ENCODE results near the gene CSK.

The CSK gene

DNA sequence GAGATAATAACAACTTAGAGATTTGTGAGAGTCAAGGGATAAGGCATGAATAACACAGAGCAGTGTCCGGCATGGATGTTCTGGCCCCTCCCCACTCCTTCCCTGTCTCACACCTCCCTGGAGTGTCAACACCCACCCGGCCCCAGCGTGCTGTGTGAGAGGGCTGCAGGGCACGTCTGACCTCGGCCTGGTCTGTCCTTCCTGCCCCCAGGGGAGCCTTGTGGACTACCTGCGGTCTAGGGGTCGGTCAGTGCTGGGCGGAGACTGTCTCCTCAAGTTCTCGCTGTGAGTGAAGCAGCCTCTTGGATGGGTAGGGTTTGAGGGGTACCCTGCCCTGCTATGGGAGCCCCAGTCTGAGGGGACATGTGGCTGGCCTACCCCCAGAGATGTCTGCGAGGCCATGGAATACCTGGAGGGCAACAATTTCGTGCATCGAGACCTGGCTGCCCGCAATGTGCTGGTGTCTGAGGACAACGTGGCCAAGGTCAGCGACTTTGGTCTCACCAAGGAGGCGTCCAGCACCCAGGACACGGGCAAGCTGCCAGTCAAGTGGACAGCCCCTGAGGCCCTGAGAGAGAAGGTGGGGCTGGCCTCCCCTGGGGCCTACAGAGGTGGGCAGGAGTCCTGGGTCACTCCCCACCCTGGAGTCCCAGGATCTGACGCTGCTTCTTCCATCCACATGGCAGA, 19.6 kb downstream of the CSK start:
- H3K36me3 ChIP-seq (ENCODE audit: control insufficient read depth, insufficient read depth, low read length) = no peaks in the 10 kb centered on the region

DNA sequence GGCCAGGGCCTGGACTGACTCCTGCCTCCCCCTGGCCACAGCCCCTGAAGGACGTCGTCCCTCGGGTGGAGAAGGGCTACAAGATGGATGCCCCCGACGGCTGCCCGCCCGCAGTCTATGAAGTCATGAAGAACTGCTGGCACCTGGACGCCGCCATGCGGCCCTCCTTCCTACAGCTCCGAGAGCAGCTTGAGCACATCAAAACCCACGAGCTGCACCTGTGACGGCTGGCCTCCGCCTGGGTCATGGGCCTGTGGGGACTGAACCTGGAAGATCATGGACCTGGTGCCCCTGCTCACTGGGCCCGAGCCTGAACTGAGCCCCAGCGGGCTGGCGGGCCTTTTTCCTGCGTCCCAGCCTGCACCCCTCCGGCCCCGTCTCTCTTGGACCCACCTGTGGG, 20.4 kb downstream of the CSK start:
- Histone ChIP-seq H3K27me3 (ENCODE audit: control insufficient read depth, insufficient read depth, low read length) (no peaks in the 10 kb centered on the region), H3K4me2 (ENCODE audit: low read length) (no peak overlapping the region), H3K79me2 (no peaks in the 10 kb centered on the region), H3K9me3 (ENCODE audit: control insufficient read depth, low read length) (no peaks in the 10 kb centered on the region), H2AFZ (no peak overlapping the region), H3K4me1 (no peaks in the 10 kb centered on the region), H3K9ac (no peak overlapping the region), H3K4me3 (ENCODE audit: low read depth, low read length) (no peak overlapping the region), H3K27ac (no peak overlapping the region), H3K36me3 (ENCODE audit: control insufficient read depth, insufficient read depth, low read length) (no peaks in the 10 kb centered on the region)
- TF ChIP-seq, protein P1, sequence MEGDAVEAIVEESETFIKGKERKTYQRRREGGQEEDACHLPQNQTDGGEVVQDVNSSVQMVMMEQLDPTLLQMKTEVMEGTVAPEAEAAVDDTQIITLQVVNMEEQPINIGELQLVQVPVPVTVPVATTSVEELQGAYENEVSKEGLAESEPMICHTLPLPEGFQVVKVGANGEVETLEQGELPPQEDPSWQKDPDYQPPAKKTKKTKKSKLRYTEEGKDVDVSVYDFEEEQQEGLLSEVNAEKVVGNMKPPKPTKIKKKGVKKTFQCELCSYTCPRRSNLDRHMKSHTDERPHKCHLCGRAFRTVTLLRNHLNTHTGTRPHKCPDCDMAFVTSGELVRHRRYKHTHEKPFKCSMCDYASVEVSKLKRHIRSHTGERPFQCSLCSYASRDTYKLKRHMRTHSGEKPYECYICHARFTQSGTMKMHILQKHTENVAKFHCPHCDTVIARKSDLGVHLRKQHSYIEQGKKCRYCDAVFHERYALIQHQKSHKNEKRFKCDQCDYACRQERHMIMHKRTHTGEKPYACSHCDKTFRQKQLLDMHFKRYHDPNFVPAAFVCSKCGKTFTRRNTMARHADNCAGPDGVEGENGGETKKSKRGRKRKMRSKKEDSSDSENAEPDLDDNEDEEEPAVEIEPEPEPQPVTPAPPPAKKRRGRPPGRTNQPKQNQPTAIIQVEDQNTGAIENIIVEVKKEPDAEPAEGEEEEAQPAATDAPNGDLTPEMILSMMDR (IDR thresholded peaks at IDR 0.05) = no peak

More for the DNA sequence above, 19.6 kb downstream of the CSK start:
- H2AFZ ChIP-seq = no peak overlapping the region
- H3K27ac ChIP-seq = no peak overlapping the region
- TF ChIP-seq, protein P1 (IDR thresholded peaks at IDR 0.05) = no peak
- no peaks in the 10 kb centered on the region for H3K79me2 ChIP-seq
- H3K9ac ChIP-seq = no peak overlapping the region
- H3K4me1 ChIP-seq = no peaks in the 10 kb centered on the region
- H3K27me3 ChIP-seq (ENCODE audit: control insufficient read depth, insufficient read depth, low read length) = no peaks in the 10 kb centered on the region
- no peaks in the 10 kb centered on the region for H3K9me3 ChIP-seq (ENCODE audit: control insufficient read depth, low read length)
- H3K4me2 ChIP-seq (ENCODE audit: low read length) = no peak overlapping the region
- no peak overlapping the region for H3K4me3 ChIP-seq (ENCODE audit: low read depth, low read length)

DNA sequence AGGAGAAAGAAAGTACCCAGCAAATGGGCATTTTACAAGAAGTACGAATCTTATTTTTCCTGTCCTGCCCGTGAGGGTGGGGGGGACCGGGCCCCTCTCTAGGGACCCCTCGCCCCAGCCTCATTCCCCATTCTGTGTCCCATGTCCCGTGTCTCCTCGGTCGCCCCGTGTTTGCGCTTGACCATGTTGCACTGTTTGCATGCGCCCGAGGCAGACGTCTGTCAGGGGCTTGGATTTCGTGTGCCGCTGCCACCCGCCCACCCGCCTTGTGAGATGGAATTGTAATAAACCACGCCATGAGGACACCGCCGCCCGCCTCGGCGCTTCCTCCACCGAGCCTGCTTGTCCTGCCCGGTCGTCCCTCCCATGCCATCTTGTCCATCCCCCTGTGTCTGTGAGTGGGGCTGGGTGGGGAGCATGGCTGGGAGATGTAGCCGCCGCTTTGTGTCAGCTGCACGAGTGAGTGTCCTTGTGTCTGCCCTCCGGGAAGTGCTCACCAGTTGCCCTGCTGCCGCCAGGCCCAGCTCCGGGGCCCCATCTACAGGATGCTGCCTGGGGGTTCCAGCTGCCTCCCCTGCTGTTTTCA, 21.1 kb downstream of the CSK start:
- Histone ChIP-seq H3K4me2 (ENCODE audit: low read length) (no peak overlapping the region), H3K36me3 (ENCODE audit: control insufficient read depth, insufficient read depth, low read length) (no peaks in the 10 kb centered on the region), H3K27me3 (ENCODE audit: control insufficient read depth, insufficient read depth, low read length) (no peaks in the 10 kb centered on the region), H3K9me3 (ENCODE audit: control insufficient read depth, low read length) (no peaks in the 10 kb centered on the region), H3K79me2 (no peaks in the 10 kb centered on the region), H3K4me1 (no peaks in the 10 kb centered on the region), H3K9ac (no peak overlapping the region), H2AFZ (no peak overlapping the region), H3K27ac (no peak overlapping the region), H3K4me3 (ENCODE audit: low read depth, low read length) (no peak overlapping the region)
- TF ChIP-seq, protein P1 (IDR thresholded peaks at IDR 0.05) = no peak

DNA sequence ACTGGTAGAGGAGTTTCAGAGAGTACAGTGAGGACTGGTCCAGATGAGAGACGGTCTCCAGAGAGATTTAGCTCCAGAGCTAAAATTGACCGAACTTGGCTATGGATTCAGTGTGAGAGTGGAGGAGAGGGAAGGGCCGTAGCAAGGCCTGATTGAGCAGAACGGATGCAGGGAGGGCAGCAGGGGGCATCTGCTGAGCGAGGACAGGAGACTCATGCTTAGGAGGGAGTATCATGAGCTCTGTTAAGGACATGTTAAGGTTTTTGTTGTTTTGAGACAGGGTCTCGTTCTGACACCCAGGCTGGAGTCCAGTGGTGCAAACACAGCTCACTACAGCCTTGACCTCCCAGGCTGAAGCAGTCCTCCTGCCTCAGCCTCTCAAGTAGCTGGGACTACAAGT, 23.1 kb downstream of the CSK start:
- no peaks in the 10 kb centered on the region for H3K27me3 ChIP-seq (ENCODE audit: control insufficient read depth, insufficient read depth, low read length)
- H3K9me3 ChIP-seq (ENCODE audit: control insufficient read depth, low read length) = no peaks in the 10 kb centered on the region

More for the DNA sequence above, 23.1 kb downstream of the CSK start:
- H3K27ac ChIP-seq = no peak overlapping the region
- no peaks in the 10 kb centered on the region for H3K36me3 ChIP-seq (ENCODE audit: control insufficient read depth, insufficient read depth, low read length)
- no peak overlapping the region for H2AFZ ChIP-seq
- no peak overlapping the region for H3K4me3 ChIP-seq (ENCODE audit: low read depth, low read length)
- H3K4me1 ChIP-seq = no peaks in the 10 kb centered on the region
- TF ChIP-seq, protein P1 (IDR thresholded peaks at IDR 0.05) = no peak
- no peak overlapping the region for H3K4me2 ChIP-seq (ENCODE audit: low read length)
- no peak overlapping the region for H3K9ac ChIP-seq
- H3K79me2 ChIP-seq = no peaks in the 10 kb centered on the region

Measured in parathyroid adenoma (tissue), 2 donors.